Measurements from ENCODE around the gene ANO2. TPM values are rescaled to one million over a fixed set of nuclear protein-coding genes. Genes with fewer than 3 reads are reported as not detected.

Gene ANO2
- total RNA-seq, 2 donors from 2014 or later: 14.3 to 28.5 TPM

GRCh38 chr12:5522432-5523335, 422.4 kb downstream of the ANO2 start:
- no peak overlapping the region for H3K4me3 ChIP-seq (ENCODE audit: low read length)
- peak; percentile 38 for DNase-seq
- no peak for TF ChIP-seq CTCF (conservative IDR thresholded peaks at IDR 0.05)
- Mint-ChIP-seq H3K4me3 (no peak overlapping the region), H3K27ac (no peak overlapping the region), H3K4me1 (peaks cover 6% of the 10 kb centered on the region), H3K9me3 (no peaks in the 10 kb centered on the region), H3K36me3 (ENCODE audit: low read depth) (no peaks in the 10 kb centered on the region), H3K27me3 (ENCODE audit: insufficient read depth) (peaks cover 12% of the 10 kb centered on the region)
- WGBS, 2 experiments (ENCODE audit: insufficient coverage in 1 of 2, insufficient read length in 1 of 2): 91 to 92% methylated on average over 4 to 10 of the region's 11 CpGs
- peaks cover 4% of the 10 kb centered on the region for H3K4me1 ChIP-seq (ENCODE audit: control insufficient read depth, insufficient read depth, low read length)
- no peaks in the 10 kb centered on the region for H3K27me3 ChIP-seq (ENCODE audit: control insufficient read depth, insufficient read depth, low read length, poor library complexity, severe bottlenecking)
- H3K9ac ChIP-seq (ENCODE audit: extremely low read depth, low read length, poor library complexity, severe bottlenecking): no peak overlapping the region
- H3K9me3 ChIP-seq (ENCODE audit: control insufficient read depth, low read length): no peaks in the 10 kb centered on the region
- H3K27ac ChIP-seq (ENCODE audit: low read depth, low read length): no peak overlapping the region
- no peaks in the 10 kb centered on the region for H3K36me3 ChIP-seq (ENCODE audit: control insufficient read depth, insufficient read depth, low read length)

DNA sequence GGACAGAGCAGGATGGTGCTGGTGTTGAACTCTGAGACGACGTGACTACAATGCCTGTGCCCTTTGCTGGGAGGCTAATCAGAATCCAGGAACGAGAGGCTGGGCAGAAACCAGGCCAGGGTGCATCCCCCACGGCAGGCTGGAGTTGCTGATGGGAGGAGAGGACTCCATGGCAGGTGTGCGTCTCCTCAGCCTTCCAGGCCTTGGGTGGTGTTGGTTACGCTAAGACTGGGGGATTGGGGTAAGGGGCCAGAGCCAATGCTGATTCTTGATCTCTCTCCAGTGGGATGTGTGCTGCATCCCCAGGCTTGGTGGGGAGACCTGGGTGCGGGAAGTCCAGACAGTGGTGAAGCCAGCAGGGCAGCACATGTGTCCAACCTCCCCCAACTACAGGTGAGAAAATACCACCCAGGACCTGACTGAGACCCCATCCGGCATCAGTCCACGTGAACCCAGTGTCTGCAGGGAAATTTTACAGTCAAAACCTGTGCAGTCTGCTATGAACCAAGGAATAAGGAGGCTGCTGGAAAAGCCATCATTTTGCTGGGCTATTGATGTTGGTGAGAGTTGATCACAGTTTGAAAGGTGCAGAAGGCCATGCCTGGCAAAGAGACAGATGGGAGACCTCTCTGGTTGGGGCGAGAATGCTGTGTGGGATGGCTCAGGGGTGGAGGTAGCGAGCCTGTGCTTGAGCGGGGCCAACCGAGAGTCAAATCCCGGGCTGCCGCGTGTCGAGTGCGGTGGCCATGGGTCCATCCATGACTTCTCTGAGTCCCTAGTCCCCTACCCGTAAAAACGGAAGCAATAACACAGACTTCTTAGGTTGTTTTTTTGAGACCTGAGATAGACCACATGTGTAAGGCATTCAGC, 423.4 kb downstream of the ANO2 start:
- H3K27ac Mint-ChIP-seq: no peak overlapping the region
- no peak overlapping the region for H3K4me3 Mint-ChIP-seq
- Histone ChIP-seq H3K4me3 (ENCODE audit: low read length) (no peak overlapping the region), H3K27ac (ENCODE audit: low read depth, low read length) (no peak overlapping the region), H3K9me3 (ENCODE audit: control insufficient read depth, low read length) (no peaks in the 10 kb centered on the region), H3K27me3 (ENCODE audit: control insufficient read depth, insufficient read depth, low read length, poor library complexity, severe bottlenecking) (no peaks in the 10 kb centered on the region), H3K4me1 (ENCODE audit: control insufficient read depth, insufficient read depth, low read length) (peaks cover 4% of the 10 kb centered on the region), H3K36me3 (ENCODE audit: control insufficient read depth, insufficient read depth, low read length) (no peaks in the 10 kb centered on the region), H3K9ac (ENCODE audit: extremely low read depth, low read length, poor library complexity, severe bottlenecking) (no peak overlapping the region)
- peaks cover 12% of the 10 kb centered on the region for H3K27me3 Mint-ChIP-seq (ENCODE audit: insufficient read depth)
- peaks cover 11% of the 10 kb centered on the region for H3K4me1 Mint-ChIP-seq
- 95 to 99% methylated on average over 12 to 20 of the region's 20 CpGs for WGBS, 2 experiments (ENCODE audit: insufficient coverage in 1 of 2, insufficient read length in 1 of 2)
- no peak for TF ChIP-seq CTCF (conservative IDR thresholded peaks at IDR 0.05)
- H3K36me3 Mint-ChIP-seq (ENCODE audit: low read depth): no peaks in the 10 kb centered on the region
- H3K9me3 Mint-ChIP-seq: no peaks in the 10 kb centered on the region
- peak; percentile 36 for DNase-seq

- no peak for TF ChIP-seq CTCF (conservative IDR thresholded peaks at IDR 0.05)
- H3K27me3 Mint-ChIP-seq (ENCODE audit: insufficient read depth): peaks cover 12% of the 10 kb centered on the region
- H3K4me3 Mint-ChIP-seq: no peak overlapping the region
- WGBS, 2 experiments (ENCODE audit: insufficient coverage in 1 of 2, insufficient read length in 1 of 2): 96 to 100% methylated on average over 2 to 5 of the region's 5 CpGs
- DNase-seq: peak; percentile 35
- Histone ChIP-seq H3K9me3 (ENCODE audit: control insufficient read depth, low read length) (no peaks in the 10 kb centered on the region), H3K4me1 (ENCODE audit: control insufficient read depth, insufficient read depth, low read length) (peaks cover 4% of the 10 kb centered on the region), H3K27ac (ENCODE audit: low read depth, low read length) (no peak overlapping the region), H3K27me3 (ENCODE audit: control insufficient read depth, insufficient read depth, low read length, poor library complexity, severe bottlenecking) (no peaks in the 10 kb centered on the region), H3K4me3 (ENCODE audit: low read length) (no peak overlapping the region), H3K9ac (ENCODE audit: extremely low read depth, low read length, poor library complexity, severe bottlenecking) (no peak overlapping the region), H3K36me3 (ENCODE audit: control insufficient read depth, insufficient read depth, low read length) (no peaks in the 10 kb centered on the region)
- H3K9me3 Mint-ChIP-seq: no peaks in the 10 kb centered on the region
- H3K36me3 Mint-ChIP-seq (ENCODE audit: low read depth): no peaks in the 10 kb centered on the region
- no peak overlapping the region for H3K27ac Mint-ChIP-seq
- H3K4me1 Mint-ChIP-seq: peaks cover 14% of the 10 kb centered on the region
Observed at GRCh38 chr12:5520831-5521230, 424.2 kb downstream of the ANO2 start.

Measured in endodermal cell (in vitro differentiated cells).